ENCODE data around the gene IFNA13.

GRCh38 chr9:21350787-21351186 lies 17.1 kb downstream of the IFNA13 start, which contains the start of gene IFNA6:
- TF ChIP-seq, protein P1, sequence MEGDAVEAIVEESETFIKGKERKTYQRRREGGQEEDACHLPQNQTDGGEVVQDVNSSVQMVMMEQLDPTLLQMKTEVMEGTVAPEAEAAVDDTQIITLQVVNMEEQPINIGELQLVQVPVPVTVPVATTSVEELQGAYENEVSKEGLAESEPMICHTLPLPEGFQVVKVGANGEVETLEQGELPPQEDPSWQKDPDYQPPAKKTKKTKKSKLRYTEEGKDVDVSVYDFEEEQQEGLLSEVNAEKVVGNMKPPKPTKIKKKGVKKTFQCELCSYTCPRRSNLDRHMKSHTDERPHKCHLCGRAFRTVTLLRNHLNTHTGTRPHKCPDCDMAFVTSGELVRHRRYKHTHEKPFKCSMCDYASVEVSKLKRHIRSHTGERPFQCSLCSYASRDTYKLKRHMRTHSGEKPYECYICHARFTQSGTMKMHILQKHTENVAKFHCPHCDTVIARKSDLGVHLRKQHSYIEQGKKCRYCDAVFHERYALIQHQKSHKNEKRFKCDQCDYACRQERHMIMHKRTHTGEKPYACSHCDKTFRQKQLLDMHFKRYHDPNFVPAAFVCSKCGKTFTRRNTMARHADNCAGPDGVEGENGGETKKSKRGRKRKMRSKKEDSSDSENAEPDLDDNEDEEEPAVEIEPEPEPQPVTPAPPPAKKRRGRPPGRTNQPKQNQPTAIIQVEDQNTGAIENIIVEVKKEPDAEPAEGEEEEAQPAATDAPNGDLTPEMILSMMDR (conservative IDR thresholded peaks at IDR 0.05; ENCODE audit: low read length): no peak
- no peak for TF ChIP-seq EZH2phosphoT487 (IDR thresholded peaks at IDR 0.05; ENCODE audit: borderline replicate concordance, low read depth, low read length)
